ENCODE results near the gene TUBGCP3.

TUBGCP3 gene

GRCh38 chr13:112580912-112581311, 7.0 kb downstream of the TUBGCP3 start:
- no peak overlapping the region for H3K27ac ChIP-seq
- peaks cover 48% of the 10 kb centered on the region for H3K36me3 ChIP-seq
- TF ChIP-seq Cebpa-rat (IDR thresholded peaks at IDR 0.05) = no peak
- no peak overlapping the region for H3K9ac ChIP-seq
- H3K4me1 ChIP-seq = peaks cover 44% of the 10 kb centered on the region
- H3K4me2 ChIP-seq = no peak overlapping the region
- no peak overlapping the region for H3K4me3 ChIP-seq
- no peaks in the 10 kb centered on the region for H3K27me3 ChIP-seq
- peaks cover 34% of the 10 kb centered on the region for H3K9me3 ChIP-seq
- H4K20me1 ChIP-seq = peaks cover 45% of the 10 kb centered on the region

GRCh38 chr13:112580211-112580610, 7.7 kb downstream of the TUBGCP3 start:
- Histone ChIP-seq H3K9ac (no peak overlapping the region), H4K20me1 (peaks cover 52% of the 10 kb centered on the region), H3K27ac (no peak overlapping the region), H3K9me3 (peaks cover 34% of the 10 kb centered on the region), H3K4me2 (no peak overlapping the region), H3K4me1 (peaks cover 44% of the 10 kb centered on the region), H3K4me3 (no peak overlapping the region), H3K36me3 (peaks cover 41% of the 10 kb centered on the region), H3K27me3 (no peaks in the 10 kb centered on the region)
- no peak for TF ChIP-seq Cebpa-rat (IDR thresholded peaks at IDR 0.05)

GRCh38 chr13:112579310-112579843, 8.6 kb downstream of the TUBGCP3 start:
- Histone ChIP-seq H3K27me3 (no peaks in the 10 kb centered on the region), H3K9ac (no peak overlapping the region), H3K4me1 (peaks cover 44% of the 10 kb centered on the region), H3K27ac (no peak overlapping the region), H3K36me3 (peaks cover 40% of the 10 kb centered on the region), H3K9me3 (peaks cover 34% of the 10 kb centered on the region), H4K20me1 (peaks cover 61% of the 10 kb centered on the region), H3K4me3 (no peak overlapping the region), H3K4me2 (no peak overlapping the region)
- TF ChIP-seq Cebpa-rat (IDR thresholded peaks at IDR 0.05) = no peak

GRCh38 chr13:112576768-112577167, 11.2 kb downstream of the TUBGCP3 start:
- TF ChIP-seq Cebpa-rat (IDR thresholded peaks at IDR 0.05) = no peak
- H3K27ac ChIP-seq = no peak overlapping the region
- no peak overlapping the region for H3K4me3 ChIP-seq
- peaks cover 34% of the 10 kb centered on the region for H3K9me3 ChIP-seq
- H4K20me1 ChIP-seq = peaks cover 83% of the 10 kb centered on the region
- H3K27me3 ChIP-seq = no peaks in the 10 kb centered on the region
- peaks cover 42% of the 10 kb centered on the region for H3K4me1 ChIP-seq
- H3K36me3 ChIP-seq = peaks cover 39% of the 10 kb centered on the region
- H3K9ac ChIP-seq = no peak overlapping the region
- no peak overlapping the region for H3K4me2 ChIP-seq

- Histone ChIP-seq H3K36me3 (peaks cover 39% of the 10 kb centered on the region), H3K4me1 (peaks cover 48% of the 10 kb centered on the region), H3K4me2 (peak overlapping the region; percentile 81), H3K4me3 (no peak overlapping the region), H3K9me3 (peaks cover 34% of the 10 kb centered on the region), H4K20me1 (peaks cover 83% of the 10 kb centered on the region), H3K27me3 (no peaks in the 10 kb centered on the region), H3K9ac (no peak overlapping the region), H3K27ac (no peak overlapping the region)
- TF ChIP-seq Cebpa-rat (IDR thresholded peaks at IDR 0.05) = no peak
Measured at GRCh38 chr13:112576191-112576590, 11.8 kb downstream of the TUBGCP3 start.

- H4K20me1 ChIP-seq = peaks cover 83% of the 10 kb centered on the region
- H3K4me2 ChIP-seq = peak overlapping the region; percentile 81
Measured at GRCh38 chr13:112575675-112576074, 12.3 kb downstream of the TUBGCP3 start.

GRCh38 chr13:112574834-112575613, 12.9 kb downstream of the TUBGCP3 start:
- H4K20me1 ChIP-seq = peaks cover 83% of the 10 kb centered on the region
- peak overlapping the region; percentile 59; the same call in 1 of the 2 replicates for H3K9ac ChIP-seq
- no peaks in the 10 kb centered on the region for H3K27me3 ChIP-seq
- H3K36me3 ChIP-seq = peaks cover 49% of the 10 kb centered on the region
- H3K4me2 ChIP-seq = peak overlapping the region; percentile 81
- H3K4me1 ChIP-seq = peaks cover 52% of the 10 kb centered on the region
- peaks cover 31% of the 10 kb centered on the region for H3K9me3 ChIP-seq
- no peak overlapping the region for H3K4me3 ChIP-seq
- peak overlapping the region; percentile 75 for H3K27ac ChIP-seq
- TF ChIP-seq Cebpa-rat (IDR thresholded peaks at IDR 0.05) = no peak

More at GRCh38 chr13:112575675-112576074, 12.3 kb downstream of the TUBGCP3 start:
- Histone ChIP-seq H3K27ac (peak overlapping the region; percentile 75), H3K9me3 (peaks cover 34% of the 10 kb centered on the region), H3K27me3 (no peaks in the 10 kb centered on the region), H3K4me3 (no peak overlapping the region), H3K4me1 (peaks cover 52% of the 10 kb centered on the region), H3K36me3 (peaks cover 44% of the 10 kb centered on the region), H3K9ac (no peak overlapping the region)
- TF ChIP-seq Cebpa-rat (IDR thresholded peaks at IDR 0.05) = no peak

GRCh38 chr13:112574416-112574815, 13.5 kb downstream of the TUBGCP3 start:
- H3K36me3 ChIP-seq = peaks cover 49% of the 10 kb centered on the region
- peak overlapping the region; percentile 75 for H3K27ac ChIP-seq
- peaks cover 83% of the 10 kb centered on the region for H4K20me1 ChIP-seq
- no peak overlapping the region for H3K4me3 ChIP-seq
- H3K27me3 ChIP-seq = no peaks in the 10 kb centered on the region
- no peak for TF ChIP-seq Cebpa-rat (IDR thresholded peaks at IDR 0.05)
- peak overlapping the region; percentile 59; the same call in 1 of the 2 replicates for H3K9ac ChIP-seq
- H3K4me1 ChIP-seq = peaks cover 52% of the 10 kb centered on the region
- H3K9me3 ChIP-seq = peaks cover 25% of the 10 kb centered on the region
- peak overlapping the region; percentile 81 for H3K4me2 ChIP-seq

GRCh38 chr13:112573710-112574109, 14.2 kb downstream of the TUBGCP3 start:
- Histone ChIP-seq H4K20me1 (peaks cover 83% of the 10 kb centered on the region), H3K4me2 (peak overlapping the region; percentile 81), H3K27me3 (no peaks in the 10 kb centered on the region), H3K4me1 (peaks cover 52% of the 10 kb centered on the region), H3K27ac (peak overlapping the region; percentile 75), H3K36me3 (peaks cover 50% of the 10 kb centered on the region), H3K9me3 (peaks cover 18% of the 10 kb centered on the region), H3K4me3 (no peak overlapping the region), H3K9ac (peak overlapping the region; percentile 59; the same call in 1 of the 2 replicates)
- TF ChIP-seq Cebpa-rat (IDR thresholded peaks at IDR 0.05) = no peak

- Histone ChIP-seq H3K27me3 (no peaks in the 10 kb centered on the region), H3K9ac (no peak overlapping the region), H3K4me1 (peaks cover 52% of the 10 kb centered on the region), H3K27ac (no peak overlapping the region), H3K4me2 (no peak overlapping the region), H3K36me3 (peaks cover 55% of the 10 kb centered on the region), H3K9me3 (peaks cover 6% of the 10 kb centered on the region), H3K4me3 (no peak overlapping the region), H4K20me1 (peaks cover 96% of the 10 kb centered on the region)
- no peak for TF ChIP-seq Cebpa-rat (IDR thresholded peaks at IDR 0.05)
Measured at GRCh38 chr13:112572366-112572765, 15.6 kb downstream of the TUBGCP3 start.
